ENCODE results near the gene DNAJB1.
A peak's percentile ranks its signal among the peaks of the same experiment; 100 is the strongest.
"Not testable (repeated sequence)": the region's sequence is repeated elsewhere in the genome, so short reads cannot be mapped to it uniquely, and the experiment has no call there.

The DNAJB1 gene

DNA sequence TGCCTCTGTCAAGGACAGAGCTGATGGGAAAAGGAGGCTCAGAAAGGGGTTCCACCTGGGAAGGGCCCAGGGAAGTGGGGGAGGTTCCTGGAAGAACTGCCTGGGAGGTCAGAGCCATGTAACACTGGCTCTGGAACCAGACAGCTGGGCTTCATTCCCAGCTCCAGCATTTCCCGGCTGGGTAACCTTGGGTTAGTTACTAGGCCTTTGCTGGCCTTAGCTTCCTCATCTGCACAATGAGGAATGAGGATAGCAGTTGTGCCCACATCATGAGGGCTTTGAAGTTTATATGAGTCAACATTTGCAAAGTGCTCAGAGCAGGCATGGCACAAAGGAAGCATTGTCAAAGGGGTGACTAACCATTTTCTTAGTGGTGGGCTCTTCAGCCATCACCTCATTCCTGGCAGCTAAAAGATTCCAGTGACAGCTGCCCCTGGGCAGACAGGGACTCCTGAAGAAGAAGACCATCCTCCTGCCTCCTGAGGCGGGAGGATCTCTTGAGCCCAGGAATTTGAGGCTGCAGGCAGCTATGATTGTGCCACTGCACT, 1.7 kb upstream of the DNAJB1 start:
- DNase-seq, result no peak

DNA sequence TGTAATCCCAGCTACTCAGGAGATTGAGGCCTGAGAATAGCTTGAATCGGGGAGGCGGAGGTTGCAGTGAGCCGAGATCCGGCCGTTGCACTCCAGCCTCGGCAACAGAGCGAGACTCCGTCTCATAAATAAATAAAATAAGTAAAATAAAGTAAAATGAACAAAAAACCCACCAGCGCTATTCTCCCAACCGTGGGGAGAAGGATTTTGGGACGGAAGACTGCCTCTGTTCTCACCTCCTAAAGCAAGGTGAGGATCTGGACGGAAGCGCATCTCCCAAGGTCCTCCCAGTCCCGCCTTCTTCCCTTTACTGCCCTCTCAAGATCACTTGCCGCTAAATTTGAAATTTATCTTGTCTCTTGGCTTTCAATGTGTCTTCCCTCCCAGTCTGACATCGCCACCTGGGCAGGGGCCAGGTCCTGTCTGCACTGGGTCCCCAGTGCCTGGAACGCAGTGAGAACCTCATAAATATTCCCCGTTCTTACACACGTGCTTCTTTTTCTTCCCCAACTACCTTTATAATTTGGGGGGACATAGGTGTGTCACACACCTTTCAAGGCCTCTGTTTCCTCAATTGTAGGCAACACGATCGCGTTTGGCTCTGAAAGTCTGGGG, 1.2 kb upstream of the DNAJB1 start:
- DNase-seq, result no peak

- DNase-seq, result peak; percentile 23
Measured at GRCh38 chr19:14517446-14517839, 754 bp downstream of the DNAJB1 start.

DNA sequence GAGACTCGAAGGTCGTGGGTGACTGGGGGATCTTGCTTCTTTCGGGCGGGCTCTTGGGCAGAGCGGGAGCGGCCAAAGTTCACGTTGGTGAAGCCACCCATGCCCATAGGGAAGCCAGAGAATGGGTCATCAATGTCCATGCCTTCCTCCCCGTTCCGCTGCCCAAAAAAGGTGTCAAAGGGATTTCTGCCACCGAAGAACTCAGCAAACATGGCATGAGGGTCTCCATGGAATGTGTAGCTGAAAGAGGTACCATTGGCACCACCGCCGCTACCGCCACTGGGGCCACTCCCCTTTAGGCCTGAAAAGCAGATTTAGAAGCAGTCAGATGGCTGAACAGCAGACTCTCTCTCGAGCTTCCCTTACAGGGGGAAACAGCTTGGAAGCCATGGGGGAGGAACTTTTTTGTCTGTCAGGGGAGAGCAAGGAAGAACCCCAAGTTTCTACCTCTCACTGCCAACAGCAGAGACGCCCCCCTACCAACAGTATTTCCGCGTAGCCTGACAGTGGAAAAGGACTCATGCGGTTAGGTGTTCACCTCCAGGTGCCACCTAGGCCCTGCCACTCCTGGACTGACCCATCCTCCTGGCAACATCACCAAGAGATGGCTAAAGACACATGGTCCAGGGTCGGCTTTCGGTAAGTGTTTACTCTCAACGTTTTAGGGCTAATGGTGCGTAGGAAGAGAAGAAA, 1.3 kb downstream of the DNAJB1 start:
- DNase-seq, result no peak

- no peak for DNase-seq
Measured at GRCh38 chr19:14516048-14516534, 2.1 kb downstream of the DNAJB1 start.

- no peak for DNase-seq
Measured at GRCh38 chr19:14515501-14516047, 2.6 kb downstream of the DNAJB1 start.

- DNase-seq, result no peak
Measured at GRCh38 chr19:14514215-14514863, 3.9 kb downstream of the DNAJB1 start.

DNA sequence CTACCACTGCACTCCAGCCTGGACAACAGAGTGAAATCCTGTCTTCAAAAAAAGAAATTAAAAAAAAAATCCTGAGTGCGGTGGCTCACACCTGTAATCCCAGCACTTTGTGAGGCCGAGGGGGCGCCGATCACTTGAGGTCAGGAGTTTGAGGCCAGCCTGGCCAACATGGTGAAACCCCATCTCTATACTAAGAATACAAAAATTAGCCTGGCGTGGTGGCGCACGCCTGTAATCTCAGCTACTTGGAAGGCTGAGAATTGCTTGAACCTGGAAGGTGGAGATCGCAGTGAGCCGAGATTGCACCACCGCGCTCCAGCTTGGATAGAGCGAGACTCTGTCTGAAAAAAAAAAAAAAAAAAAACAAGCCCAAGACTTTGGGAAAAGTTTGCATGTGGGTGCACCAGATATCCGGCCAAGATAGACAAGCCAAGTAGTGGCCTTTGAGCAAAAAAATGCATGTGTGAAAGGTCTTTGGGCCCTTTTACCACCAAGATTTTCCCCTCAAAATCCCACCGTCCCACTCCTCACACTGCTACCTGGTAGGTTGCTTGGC, 5.7 kb downstream of the DNAJB1 start:
- no peak for DNase-seq

GRCh38 chr19:14511229-14511593, 7.0 kb downstream of the DNAJB1 start:
- no peak for DNase-seq

- DNase-seq, result no peak
Measured at GRCh38 chr19:14510311-14511228, 7.6 kb downstream of the DNAJB1 start.

DNA sequence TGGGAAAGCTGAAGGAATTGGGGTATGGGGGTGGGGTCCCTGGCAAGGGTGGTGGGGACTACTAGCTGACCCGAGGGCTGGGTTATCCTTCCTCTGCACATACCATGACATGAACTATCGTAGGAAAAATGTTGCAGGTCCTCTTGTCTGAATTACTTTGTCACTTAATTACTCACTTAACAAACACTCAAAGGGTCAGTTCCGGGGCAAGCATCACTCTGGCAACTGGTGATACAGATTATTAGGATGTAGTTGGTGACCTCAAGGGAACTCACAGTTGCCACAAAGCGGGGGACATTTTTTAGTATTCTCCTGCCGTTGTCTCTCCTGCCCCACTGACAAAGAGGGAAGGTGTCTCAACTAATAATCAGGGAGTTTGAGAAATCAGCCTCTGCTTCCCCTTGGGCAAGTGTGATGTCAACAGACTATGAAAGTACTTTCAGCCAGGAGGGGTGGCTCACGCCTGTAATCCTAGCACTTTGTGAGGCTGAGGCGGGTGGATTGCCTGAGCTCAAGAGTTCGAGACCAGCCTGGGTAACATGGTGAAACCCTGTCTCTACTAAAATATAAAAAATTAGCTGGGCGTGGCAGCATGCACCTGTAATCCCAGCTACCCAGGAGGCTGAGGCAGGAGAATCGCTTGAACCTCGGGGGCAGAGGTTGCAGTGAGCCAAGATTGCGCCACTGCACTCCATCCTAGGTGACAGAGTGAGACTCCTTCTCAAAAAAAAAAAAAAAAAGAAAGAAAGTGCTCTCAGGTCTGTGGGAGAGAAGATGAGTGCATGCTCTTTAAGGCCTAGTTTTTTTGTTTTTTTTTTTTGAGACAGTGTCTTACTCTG, 10.3 kb downstream of the DNAJB1 start:
- DNase-seq, result no peak

DNA sequence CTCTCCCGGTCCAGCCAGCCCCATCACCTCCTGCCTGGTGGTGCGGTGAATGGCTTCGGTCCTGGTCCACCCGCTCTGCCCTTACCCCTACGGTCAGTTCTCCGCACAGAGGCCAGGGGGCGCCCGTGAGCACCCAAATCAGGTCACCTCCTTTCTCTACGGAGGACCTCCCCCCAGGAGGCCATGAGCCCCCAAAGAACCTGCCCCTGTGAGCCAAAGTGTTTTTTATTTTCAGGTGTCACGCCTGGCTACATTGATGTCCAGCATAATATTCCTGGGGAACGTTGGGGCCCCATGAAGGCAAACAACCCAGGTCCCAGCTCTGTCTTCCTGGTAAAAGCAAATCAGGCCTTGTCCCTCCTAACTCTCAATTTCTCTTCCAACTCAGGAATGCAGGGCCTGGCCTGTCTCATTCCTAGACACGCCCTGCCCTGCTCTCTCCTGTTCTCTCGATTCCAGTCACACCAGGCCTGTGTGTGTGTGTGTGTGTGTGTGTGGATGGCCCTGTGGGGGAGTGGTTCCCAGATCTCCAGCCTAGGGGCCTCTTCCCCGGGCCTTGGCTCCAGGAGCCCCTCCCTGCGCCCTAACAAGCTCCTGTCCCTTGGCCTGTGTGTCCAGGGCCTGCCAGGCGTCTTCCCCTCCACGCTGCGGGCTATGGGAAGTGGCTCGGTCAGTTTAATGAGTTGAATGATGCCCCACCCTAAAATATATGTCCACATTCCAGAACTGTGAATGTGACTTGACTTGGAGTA, 12.5 kb downstream of the DNAJB1 start:
- DNase-seq, result peak; percentile 36

DNA sequence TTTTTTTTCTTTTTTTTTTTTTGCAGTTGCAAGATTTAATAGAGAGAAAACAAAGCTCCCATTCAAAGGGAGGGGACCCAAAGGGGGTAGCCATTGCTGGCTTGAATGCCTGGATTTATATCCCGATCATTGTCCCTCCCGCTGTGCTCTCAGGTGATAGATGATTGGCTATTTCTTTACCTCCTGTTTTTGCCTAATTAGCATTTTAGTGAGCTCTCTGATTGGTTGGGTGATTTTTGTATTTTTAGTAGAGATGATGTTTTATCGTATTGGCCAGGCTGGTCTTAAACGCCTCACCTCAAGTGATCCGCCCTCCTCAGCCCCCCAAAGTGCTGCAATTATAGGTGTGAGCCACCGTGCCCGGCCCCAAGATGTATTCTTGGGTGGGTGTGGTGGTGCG, 13.6 kb downstream of the DNAJB1 start:
- DNase-seq, result not testable (repeated sequence)

- no peak for DNase-seq
Measured at GRCh38 chr19:14503285-14503684, 14.9 kb downstream of the DNAJB1 start.

DNA sequence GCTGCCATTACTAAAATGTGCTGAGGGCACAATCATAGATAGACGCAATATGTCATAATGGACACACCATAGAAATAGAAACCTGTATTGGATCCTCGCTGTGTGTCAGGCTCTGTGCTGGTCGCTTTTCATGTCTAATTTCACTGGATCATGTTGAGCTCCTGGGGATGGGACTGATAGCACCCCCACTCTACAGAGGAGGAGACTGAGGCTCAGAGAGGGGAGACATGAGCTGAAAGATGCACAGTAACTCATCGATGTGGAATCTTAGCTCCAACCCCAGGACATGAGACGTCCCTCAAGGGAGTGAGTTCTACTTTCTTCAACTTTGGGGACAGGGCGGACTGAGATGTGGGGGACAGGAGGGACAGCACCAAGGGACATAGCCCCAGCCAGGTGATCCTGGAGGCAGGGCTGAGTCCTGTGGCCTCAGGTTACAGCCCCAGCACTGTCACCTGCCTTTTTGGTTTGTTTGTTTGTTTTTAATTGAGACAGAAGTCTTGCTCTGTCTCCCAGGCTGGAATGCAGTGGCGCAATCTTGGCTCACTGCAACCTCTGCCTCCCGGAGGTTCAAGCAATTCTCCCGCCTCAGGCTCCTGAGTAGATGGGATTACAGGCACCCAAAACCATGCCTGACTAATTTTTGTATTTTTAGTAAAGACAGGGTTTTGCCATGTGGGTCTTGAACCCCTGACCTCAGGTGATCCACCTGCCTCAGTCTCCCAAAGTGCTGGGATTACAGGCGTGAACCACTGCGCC, 15.7 kb downstream of the DNAJB1 start:
- DNase-seq, result no peak

- DNase-seq, result no peak
Measured at GRCh38 chr19:14497228-14497921, 20.8 kb downstream of the DNAJB1 start.

- no peak for DNase-seq
Measured at GRCh38 chr19:14496834-14497227, 21.4 kb downstream of the DNAJB1 start.

DNA sequence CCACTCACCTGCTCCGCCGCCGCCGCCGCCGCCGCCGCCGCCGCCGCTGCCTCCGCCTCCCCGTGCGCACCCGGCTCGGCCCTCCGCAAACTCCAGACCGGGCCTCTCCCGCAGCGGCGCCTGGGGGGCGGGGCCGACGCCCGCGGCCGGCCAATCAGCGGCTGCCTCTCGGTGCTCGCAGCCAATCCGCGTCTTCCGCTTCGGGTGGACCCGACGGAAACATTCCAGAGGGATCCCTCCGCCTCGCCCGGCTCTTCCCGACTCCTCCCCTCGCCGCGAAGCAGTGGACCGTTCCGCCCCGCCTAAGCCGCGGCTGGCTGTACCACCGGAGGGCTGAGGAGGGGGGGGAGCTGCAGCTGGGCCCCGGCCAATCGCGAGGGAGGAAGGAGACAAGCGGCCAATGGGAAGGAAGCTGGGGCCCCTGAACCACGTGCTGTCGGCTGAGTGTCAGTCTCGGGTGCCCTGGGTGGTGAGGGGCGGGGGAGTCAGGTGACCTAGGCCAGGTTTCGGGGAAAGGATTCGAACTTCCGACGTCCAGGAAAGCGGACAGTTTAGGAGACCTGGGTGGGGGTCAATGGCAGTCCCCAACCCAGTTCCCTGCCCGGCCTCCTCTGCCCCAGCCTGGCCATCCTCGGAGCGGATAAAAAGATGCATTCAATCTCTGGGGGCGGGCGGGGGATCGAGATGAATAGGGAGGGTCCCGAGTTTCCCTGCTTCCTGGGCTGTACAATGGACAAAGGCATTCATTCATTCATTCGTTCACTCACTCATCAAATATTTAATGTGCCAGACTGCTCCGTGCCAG, 22.0 kb downstream of the DNAJB1 start, which contains the start of gene GIPC1:
GIPC1 (minus strand) TSS at position 99 of the 805 bp plus-strand sequence. CDS start 13,151 bp downstream, outside the sequence.
- DNase-seq, result peak; percentile 99

Data from retina (tissue), 1 donor.